ENCODE data around the gene DYNLRB1.

DNA sequence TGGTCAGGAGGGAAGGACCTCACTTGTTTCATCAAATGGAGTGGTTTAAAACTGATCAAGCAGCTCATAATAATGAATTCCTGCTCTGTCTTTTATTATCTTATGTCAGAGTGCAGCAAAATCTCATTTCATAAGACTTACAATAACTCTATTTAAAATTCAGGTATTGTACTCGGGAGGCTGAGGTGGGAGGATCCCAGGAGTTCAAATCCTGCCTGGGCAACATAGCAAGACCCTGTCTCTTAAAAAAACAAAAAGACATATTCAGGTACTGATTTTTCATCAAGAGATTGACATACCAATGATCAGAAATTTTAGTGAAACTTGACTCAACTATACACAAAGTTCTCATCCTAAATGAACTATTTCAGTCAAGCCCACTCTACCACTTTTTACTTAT lies 5.6 kb upstream of the DYNLRB1 start:
- TF ChIP-seq, protein P1, sequence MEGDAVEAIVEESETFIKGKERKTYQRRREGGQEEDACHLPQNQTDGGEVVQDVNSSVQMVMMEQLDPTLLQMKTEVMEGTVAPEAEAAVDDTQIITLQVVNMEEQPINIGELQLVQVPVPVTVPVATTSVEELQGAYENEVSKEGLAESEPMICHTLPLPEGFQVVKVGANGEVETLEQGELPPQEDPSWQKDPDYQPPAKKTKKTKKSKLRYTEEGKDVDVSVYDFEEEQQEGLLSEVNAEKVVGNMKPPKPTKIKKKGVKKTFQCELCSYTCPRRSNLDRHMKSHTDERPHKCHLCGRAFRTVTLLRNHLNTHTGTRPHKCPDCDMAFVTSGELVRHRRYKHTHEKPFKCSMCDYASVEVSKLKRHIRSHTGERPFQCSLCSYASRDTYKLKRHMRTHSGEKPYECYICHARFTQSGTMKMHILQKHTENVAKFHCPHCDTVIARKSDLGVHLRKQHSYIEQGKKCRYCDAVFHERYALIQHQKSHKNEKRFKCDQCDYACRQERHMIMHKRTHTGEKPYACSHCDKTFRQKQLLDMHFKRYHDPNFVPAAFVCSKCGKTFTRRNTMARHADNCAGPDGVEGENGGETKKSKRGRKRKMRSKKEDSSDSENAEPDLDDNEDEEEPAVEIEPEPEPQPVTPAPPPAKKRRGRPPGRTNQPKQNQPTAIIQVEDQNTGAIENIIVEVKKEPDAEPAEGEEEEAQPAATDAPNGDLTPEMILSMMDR (IDR thresholded peaks at IDR 0.05), result no peak
- TF ChIP-seq POLR2A (IDR thresholded peaks at IDR 0.05), result no peak
- TF ChIP-seq EP300 (IDR thresholded peaks at IDR 0.05), result no peak

Data from ovary (tissue), 3 donors.